GM18909 (cell line): ENCODE results near the gene HEATR5A.
"Not testable (repeated sequence)": the region's sequence is repeated elsewhere in the genome, so short reads cannot be mapped to it uniquely, and the experiment has no call there.

ENCODE experiments used
- ATAC-seq: cut with Tn5 transposase; IDR thresholded peaks from one replicate; pipeline ENCODE4 v1.9.1; 2021; ENCODE audit warnings: mild to moderate bottlenecking; ENCODE audit not compliant: unreplicated experiment, poor library complexity

The HEATR5A gene

DNA sequence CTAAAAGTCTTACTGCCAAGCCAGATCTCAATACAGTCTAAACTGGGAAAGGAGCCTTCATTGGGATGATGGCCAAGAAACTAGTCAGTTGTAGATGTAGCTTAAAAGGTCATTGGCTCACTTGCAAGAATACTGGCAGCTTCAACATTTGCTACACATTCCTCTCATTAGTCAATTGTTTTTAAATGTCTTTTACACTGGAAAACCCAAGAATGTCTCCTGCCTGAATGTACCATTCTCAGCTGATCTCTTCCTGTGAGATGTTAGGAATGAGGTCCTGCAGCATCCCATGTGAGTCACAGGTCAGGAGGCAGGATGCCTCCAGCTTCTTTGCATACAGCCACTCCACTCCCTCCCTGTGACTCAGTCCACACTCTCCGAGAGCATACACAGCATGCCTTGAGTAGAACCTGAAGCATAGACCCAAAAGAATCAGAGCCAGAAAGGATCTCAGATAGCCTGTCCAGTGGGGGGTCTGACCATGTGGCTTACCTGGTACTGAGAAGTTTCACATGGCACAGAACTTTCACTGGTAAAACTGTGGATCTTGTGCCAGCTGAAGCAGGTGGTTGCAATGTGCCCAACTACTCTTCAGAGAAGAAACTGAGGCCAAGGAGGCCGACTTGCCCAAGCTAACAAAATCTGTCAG lies 156.7 kb downstream of the HEATR5A start:
- ATAC-seq = no peak

DNA sequence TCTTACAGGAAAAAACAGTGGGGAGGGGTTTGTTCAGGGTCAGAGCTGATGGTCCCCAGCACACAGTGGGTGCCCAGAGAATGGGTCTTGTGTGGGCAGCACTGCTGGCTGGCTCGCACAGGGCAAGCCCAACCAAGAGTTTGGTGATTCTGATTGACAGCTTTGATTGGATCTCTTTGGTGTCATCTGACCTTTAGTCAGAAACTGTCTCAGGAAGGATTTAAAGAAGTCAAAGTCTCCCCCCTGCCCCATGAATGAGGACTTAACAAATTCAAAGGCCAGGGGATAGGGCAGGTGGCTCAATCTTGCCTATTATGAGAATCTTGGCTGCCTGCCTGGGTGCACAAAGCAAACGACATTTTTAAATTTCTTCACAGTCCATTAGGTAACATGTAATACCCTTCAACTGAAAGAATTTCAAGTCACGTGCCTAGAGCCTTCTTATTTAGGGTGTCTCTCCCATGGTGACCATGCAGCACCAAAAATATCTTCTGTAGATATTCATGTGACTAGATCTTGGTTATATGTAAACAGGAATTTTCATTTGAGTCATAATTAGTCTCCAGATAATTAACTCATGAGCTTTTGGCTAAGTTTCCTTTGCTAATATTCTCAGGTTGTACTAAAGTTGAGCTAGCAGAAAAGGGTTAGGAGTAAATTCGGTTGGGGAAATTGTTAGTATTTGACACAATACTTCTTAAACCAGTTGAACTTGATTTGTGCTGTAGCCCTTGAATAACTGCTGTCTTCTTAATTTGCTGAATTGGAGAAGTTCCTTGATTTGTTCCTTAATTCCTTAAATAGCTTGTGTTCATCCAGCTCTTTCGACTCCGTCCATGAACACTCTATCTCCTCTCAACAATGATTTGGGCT lies 158.3 kb downstream of the HEATR5A start:
- no peak for ATAC-seq

DNA sequence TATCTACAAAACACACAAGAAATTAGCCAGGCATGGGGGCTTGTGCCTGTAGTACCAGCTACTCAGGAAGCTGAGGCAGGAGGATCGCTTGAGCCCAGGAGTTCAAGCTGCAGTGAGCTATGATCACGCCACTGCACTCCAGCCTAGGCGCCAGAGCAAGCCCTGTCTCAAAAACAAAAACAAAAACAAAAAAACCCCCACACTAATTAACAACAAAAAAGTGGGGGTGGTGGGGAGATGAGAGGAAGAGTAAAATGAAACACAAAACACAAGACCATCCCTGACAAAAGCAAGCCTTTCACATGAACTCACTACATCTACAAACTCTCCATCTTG lies 158.9 kb downstream of the HEATR5A start:
- no peak for ATAC-seq

DNA sequence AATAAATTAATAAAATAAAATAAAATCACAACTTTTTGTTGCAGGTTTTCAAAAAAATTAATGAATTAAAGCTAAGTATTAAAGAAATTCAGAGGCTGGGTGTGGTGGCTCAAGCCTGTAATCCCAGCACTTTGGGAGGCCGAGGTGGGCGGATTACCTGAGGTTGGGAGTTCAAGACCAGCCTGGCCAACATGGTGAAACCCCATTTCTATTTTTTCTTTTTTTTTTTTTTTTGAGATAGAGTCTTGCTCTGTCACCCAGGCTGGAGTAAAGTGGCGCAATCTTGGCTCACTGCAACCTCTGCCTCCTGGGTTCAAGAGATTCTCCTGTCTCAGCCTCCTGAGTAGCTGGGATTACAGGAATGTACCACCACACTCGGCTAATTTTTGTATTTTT lies 161.3 kb downstream of the HEATR5A start:
- ATAC-seq = not testable (repeated sequence)

- ATAC-seq = no peak
Observed at GRCh38 chr14:31258427-31259039, 161.8 kb downstream of the HEATR5A start.

DNA sequence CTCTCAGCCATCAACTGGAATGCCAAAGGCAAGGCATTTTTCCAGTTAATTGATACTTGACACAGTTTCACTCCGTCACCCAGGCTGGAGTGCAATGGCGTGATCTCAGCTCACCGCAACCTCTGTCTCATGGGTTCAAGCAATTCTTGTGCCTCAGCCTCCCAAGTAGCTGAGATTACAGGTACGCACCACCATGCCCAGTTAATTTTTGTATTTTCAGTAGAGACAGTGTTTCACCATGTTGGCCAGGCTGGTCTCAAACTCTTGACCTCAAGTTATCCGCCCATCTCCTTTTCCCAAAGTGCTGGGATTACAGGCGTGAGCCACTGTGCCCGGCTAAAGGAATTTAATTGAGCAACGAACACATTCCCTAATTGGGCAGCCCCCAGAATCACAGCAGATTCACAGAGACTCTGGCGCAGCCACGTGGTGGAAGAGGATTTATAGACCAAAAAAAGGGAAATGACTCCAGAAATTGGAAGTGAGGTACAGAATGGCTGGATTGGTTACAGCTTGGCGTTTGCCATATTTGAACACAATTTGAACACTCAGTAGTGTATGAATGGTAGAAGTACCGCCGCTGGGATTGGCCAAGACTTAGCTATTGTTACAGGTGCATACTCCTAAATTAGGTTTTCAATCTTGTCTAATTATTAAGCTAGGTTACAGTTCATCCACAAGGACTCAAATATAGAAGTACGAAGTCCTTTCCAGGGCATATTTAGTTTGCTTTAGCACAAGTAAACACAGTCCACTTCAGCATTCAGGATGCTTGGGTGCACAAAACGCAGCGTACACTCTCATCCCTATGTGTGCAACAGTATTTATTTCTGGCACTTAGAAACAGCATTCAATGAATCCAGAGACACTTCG lies 162.6 kb downstream of the HEATR5A start:
- not testable (repeated sequence) for ATAC-seq

GRCh38 chr14:31257244-31257553 lies 163.2 kb downstream of the HEATR5A start:
- no peak for ATAC-seq

- no peak for ATAC-seq
Observed at GRCh38 chr14:31256534-31257243, 163.7 kb downstream of the HEATR5A start.

DNA sequence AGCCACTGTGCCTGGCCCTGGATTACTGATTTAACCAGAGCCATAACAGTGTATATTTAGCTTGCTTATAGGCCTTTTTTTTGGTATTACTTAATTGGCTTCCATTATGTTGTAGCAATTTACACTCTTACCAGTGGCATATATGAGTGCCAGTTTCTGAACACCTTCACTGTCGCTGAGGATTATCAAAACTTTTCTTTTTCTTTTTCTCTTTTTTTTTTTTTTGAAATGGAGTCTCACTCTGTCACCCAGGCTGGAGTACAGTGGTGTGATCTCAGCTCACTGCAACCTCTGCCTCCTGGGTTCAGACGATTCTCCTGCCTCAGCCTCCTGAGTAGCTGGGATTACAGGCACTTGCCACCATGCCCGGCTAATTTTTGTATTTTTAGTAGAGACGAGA lies 164.4 kb downstream of the HEATR5A start:
- ATAC-seq = not testable (repeated sequence)

GRCh38 chr14:31255286-31255685 lies 165.1 kb downstream of the HEATR5A start:
- no peak for ATAC-seq

GRCh38 chr14:31253746-31254471 lies 166.4 kb downstream of the HEATR5A start:
- no peak for ATAC-seq

- no peak for ATAC-seq
Observed at GRCh38 chr14:31252865-31253264, 167.5 kb downstream of the HEATR5A start.

DNA sequence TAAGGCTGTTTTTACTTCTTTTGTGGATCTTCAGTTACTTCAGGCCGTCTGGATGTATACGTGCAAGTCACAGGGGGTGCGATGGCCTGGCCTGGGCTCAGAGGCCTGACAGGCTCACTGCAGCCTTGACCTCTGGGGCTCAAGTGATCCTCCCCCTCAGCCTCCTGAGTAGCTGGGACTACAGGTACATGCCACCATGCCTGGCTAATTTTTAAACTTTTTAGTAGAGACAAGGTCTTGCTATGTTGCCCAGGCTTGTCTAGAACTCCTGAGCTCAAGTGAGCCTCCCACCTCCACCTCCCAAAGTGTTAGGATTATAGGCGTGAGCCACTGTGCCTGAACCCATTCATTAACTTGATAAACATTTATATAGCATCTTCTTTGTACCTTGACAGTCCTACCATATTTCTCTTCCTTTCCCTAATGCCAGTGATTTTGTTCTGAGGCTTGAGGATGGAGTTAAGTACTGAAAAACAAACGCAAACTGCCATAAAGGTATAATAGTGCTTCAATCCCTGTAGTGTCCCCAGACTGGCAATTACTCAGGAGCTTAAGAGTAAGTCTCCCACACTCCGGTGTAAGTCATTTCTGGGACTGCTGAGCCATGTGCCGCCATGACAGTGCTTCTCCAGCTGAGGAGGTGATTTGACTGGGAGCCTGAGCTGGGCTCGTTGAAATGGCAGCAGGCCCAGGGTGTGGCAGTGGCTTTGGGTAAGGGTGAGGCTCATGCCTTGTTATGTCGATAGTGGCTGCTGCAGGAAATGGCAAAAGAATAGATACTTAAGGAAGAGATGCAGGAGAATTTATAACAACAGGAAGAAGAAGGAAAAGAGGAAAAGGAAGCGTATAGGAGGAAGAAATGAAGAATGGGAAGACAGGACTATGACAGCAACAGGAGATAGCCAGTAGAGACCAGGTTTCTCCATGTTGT lies 169.1 kb downstream of the HEATR5A start:
- ATAC-seq = no peak

GRCh38 chr14:31244626-31245025 lies 175.7 kb downstream of the HEATR5A start:
- ATAC-seq = no peak

- ATAC-seq = no peak
Observed at GRCh38 chr14:31243860-31244259, 176.5 kb downstream of the HEATR5A start.

GRCh38 chr14:31242161-31242940 lies 178.0 kb downstream of the HEATR5A start:
- not testable (repeated sequence) for ATAC-seq
